K562 (cell line): ENCODE results near the gene FARSB. TPM values are rescaled to one million over a fixed set of nuclear protein-coding genes. Genes with fewer than 3 reads are reported as not detected.

Experiments
- ARHGAP35 ChIP-seq: fragments of 450-650 bp; IDR thresholded peaks from 2 replicates; pipeline ENCODE4 v1.6.1; 2018; ENCODE audit not compliant: partially characterized antibody
- ATF1 ChIP-seq, 2 experiments: fragments of 450-650 bp in 1 of 2; IDR thresholded peaks; 2 replicates each; pipeline ENCODE4 v1.6.1; 2016; ENCODE audit warnings: missing compliant biosample characterization in 1 of 2, missing genetic modification characterization in 1 of 2
- BACH1 ChIP-seq: fragments of 200-800 bp; sonication (Bioruptor generic); IDR thresholded peaks from 2 replicates; pipeline ENCODE4 v1.6.1; 2016; ENCODE audit warnings: missing genetic modification characterization, missing compliant biosample characterization
- BCLAF1 ChIP-seq, 2 experiments: fragments of 450-650 bp in 1 of 2; IDR thresholded peaks; 2 replicates each; pipeline ENCODE4 v1.6.1; 2011 to 2017; ENCODE audit warnings: low read depth in 2 of 2, antibody characterized with exemption in 1 of 2, borderline replicate concordance in 1 of 2, low read length in 1 of 2, mild to moderate bottlenecking in 1 of 2, mixed read lengths in 1 of 2; ENCODE audit not compliant: control insufficient read depth in 1 of 2
- BRD4 ChIP-seq: fragments of 200-600 bp; sonication (generic); IDR thresholded peaks from 2 replicates; pipeline ENCODE4 v1.6.1; 2017; ENCODE audit warnings: inconsistent platforms
- ELF4 ChIP-seq: fragments of 450-650 bp; formaldehyde crosslinking; IDR thresholded peaks from 2 replicates; pipeline ENCODE4 v1.4.0; 2022; ENCODE audit warnings: missing genetic modification characterization
- FUS ChIP-seq: fragments of 200-400 bp; formaldehyde crosslinking; optimal IDR thresholded peaks from 2 replicates; pipeline ENCODE3; 2017; ENCODE audit warnings: low read depth, low read length
- NFE2L1 ChIP-seq: fragments of 450-650 bp; IDR thresholded peaks from 2 replicates; pipeline ENCODE4 v1.6.1; 2016; ENCODE audit warnings: missing genetic modification characterization, low read depth, mild to moderate bottlenecking, missing compliant biosample characterization, moderate library complexity, borderline replicate concordance
- NR0B1 ChIP-seq: fragments of 450-650 bp; IDR thresholded peaks from one replicate; pipeline ENCODE4 v1.6.1; 2018; ENCODE audit warnings: mild to moderate bottlenecking, moderate library complexity; ENCODE audit not compliant: partially characterized antibody
- PHB2 ChIP-seq: fragments of 450-650 bp; IDR thresholded peaks from 2 replicates; pipeline ENCODE4 v1.6.1; 2017; ENCODE audit warnings: low read depth
- RERE ChIP-seq: sonication (generic); formaldehyde crosslinking; IDR thresholded peaks from 2 replicates; pipeline ENCODE4 v1.8.0; 2023; ENCODE audit warnings: missing genetic modification reagents, mild to moderate bottlenecking, borderline replicate concordance
- SPI1 ChIP-seq: IDR thresholded peaks from 2 replicates; pipeline ENCODE4 v1.6.1; 2011; ENCODE audit warnings: low read depth, low read length, control low read depth, borderline replicate concordance
- TAL1 ChIP-seq: fragments of 450-650 bp; IDR thresholded peaks from 2 replicates; pipeline ENCODE4 v1.6.1; 2016; ENCODE audit warnings: mild to moderate bottlenecking
- THRAP3 ChIP-seq: fragments of 450-650 bp; IDR thresholded peaks from 2 replicates; pipeline ENCODE4 v1.6.1; 2016; ENCODE audit warnings: mild to moderate bottlenecking, inconsistent platforms, borderline replicate concordance
- ZNF24 ChIP-seq: fragments of 450-650 bp; IDR thresholded peaks from 2 replicates; pipeline ENCODE4 v1.6.1; 2016
- ZNF589 ChIP-seq: fragments of 200-800 bp; sonication (Bioruptor generic); IDR thresholded peaks from 2 replicates; pipeline ENCODE4 v1.6.1; 2016; ENCODE audit warnings: low read depth, missing genetic modification characterization, missing compliant biosample characterization
- ZNF639 ChIP-seq, 2 experiments: fragments of 200-800 bp in 1 of 2; sonication (Bioruptor generic) in 1 of 2; sonication (generic) in 1 of 2; formaldehyde crosslinking in 1 of 2; IDR thresholded peaks in 1 of 2; conservative IDR thresholded peaks in 1 of 2; 2 replicates each; pipeline versions ENCODE4 v1.5.0 to v1.6.1; 2016 to 2020; ENCODE audit warnings: missing compliant biosample characterization in 1 of 2, missing genetic modification characterization in 1 of 2, missing genetic modification reagents in 1 of 2
- polyA plus RNA-seq, 8 experiments: library from polyadenylated mRNA; depleted of rRNA in 4 of 8; stranded (reverse) in 5 of 8; unstranded in 3 of 8; fragments of >200 nt; fragmentation: Nextera tagmentation in 2 of 8; fragmentation: Illumina TruSeq in 1 of 8; extraction: Ambion mirVana in 2 of 8; extraction: Trizol in 1 of 8; gene quantifications; 2 replicates each; pipeline versions ENCODE4 v1.2.1 to v1.2.3, GENCODE V29; 2011 to 2014; ENCODE audit warnings: inconsistent platforms in 1 of 8, missing spikeins in 1 of 8
- total RNA-seq, 7 experiments: library from RNA; depleted of rRNA in 6 of 7; stranded (reverse); fragments of >200 nt in 6 of 7; fragmentation: Illumina TruSeq in 2 of 7; extraction: Trizol in 2 of 7; gene quantifications; 2 replicates each; pipeline versions ENCODE4 v1.2.1 to v1.2.3, GENCODE V29; 2011 to 2021; ENCODE audit warnings: low replicate concordance in 1 of 7

The FARSB gene
- total and polyA plus RNA-seq, 9 of the 15 experiments (the other 6 are each of a cell fraction or from before 2014, with no cell fraction given), result 26.6 to 171 (median 55.7) TPM

- TF ChIP-seq NR0B1 (no peak), SPI1 (no peak), BCLAF1 (IDR thresholded peaks at IDR 0.05; ENCODE audit: borderline replicate concordance in 1 of 2, control insufficient read depth in 1 of 2, low read depth in 2 of 2, low read length in 1 of 2) (no peak), BRD4 (no peak), RERE (no peak), ELF4 (CRISPR knock-in tag) (no peak), ATF1 (CRISPR knock-in tag; IDR thresholded peaks at IDR 0.05) (no peak), ATF1 (tag; IDR thresholded peaks at IDR 0.05) (no peak), TAL1 (peak; percentile 42; the same call in 1 of the 2 replicates), ZNF589 (CRISPR knock-in tag) (no peak), NFE2L1 (tag) (no peak), ARHGAP35 (no peak), BACH1 (no peak), ZNF24 (no peak), PHB2 (no peak), FUS (no peak), THRAP3 (no peak), ZNF639 (CRISPR knock-in tag; conservative IDR thresholded peaks at IDR 0.05 in 1 of 2, IDR thresholded peaks at IDR 0.05 in 1 of 2) (no peak)
Measured at GRCh38 chr2:222677981-222678380, 22.1 kb upstream of the FARSB start (continued).
